T-cell (primary cell): ENCODE data around the gene UFSP2. TPM values are rescaled to one million over a fixed set of nuclear protein-coding genes. Genes with fewer than 3 reads are reported as not detected.

Experiments used
- ATAC-seq, 4 experiments: fragments of 200-7000 bp in 3 of 4; fragments of 150-1000 bp in 1 of 4; cut with Tn5 transposase; replicated peaks in 1 of 4; 1 replicate in 3 of 4; 2 replicates in 1 of 4; pipeline ENCODE4 v1.10.0; 2021; ENCODE audit warnings: moderate library complexity in 3 of 4, mild to moderate bottlenecking in 2 of 4, moderate number of reproducible peaks in 1 of 4
- CTCF ChIA-PET, 2 donors: fragments of 300-600 bp; sonication (Branson Sonifier 250); formaldehyde crosslinking; loops; one replicate each; lab custom pipeline; 2022; ENCODE audit warnings: antibody characterized with exemption in 2 of 2; lab: Charles Lee
- POLR2A ChIA-PET, 2 donors: fragments of 300-600 bp; sonication (Branson Sonifier 250); formaldehyde crosslinking; loops; one replicate each; lab custom pipeline; 2022; ENCODE audit warnings: antibody characterized with exemption in 2 of 2; lab: Charles Lee
- DNase-seq, 35 experiments: peaks; one replicate each; pipeline versions ENCODE4 v3.0.0 to v3.0.0-alpha.2; 2013 to 2023
- H3K27ac ChIP-seq: one replicate; pipeline ENCODE4 v1.5.1; 2013; ENCODE audit warnings: low read length
- H3K27me3 ChIP-seq, 2 experiments: replicated peaks in 1 of 2; 1 replicate in 1 of 2; 2 replicates in 1 of 2; pipeline versions ENCODE4 v1.6.1 to v1.7.0; 2013; ENCODE audit warnings: low read length in 1 of 2, mixed read lengths in 1 of 2; ENCODE audit not compliant: control insufficient read depth in 2 of 2, insufficient read depth in 2 of 2; ENCODE audit errors: extremely low read depth in 1 of 2
- H3K36me3 ChIP-seq, 2 donors: 1 replicate in 1 of 2; 2 replicates in 1 of 2; pipeline versions ENCODE4 v1.6.1 to v1.7.0; 2013; ENCODE audit warnings: low read length in 1 of 2; ENCODE audit not compliant: control insufficient read depth in 2 of 2, insufficient read depth in 1 of 2; ENCODE audit errors: extremely low read depth in 1 of 2
- H3K4me1 ChIP-seq, 2 experiments: 1 replicate in 1 of 2; 2 replicates in 1 of 2; pipeline versions ENCODE4 v1.6.1 to v1.7.0; 2013; ENCODE audit warnings: low read length in 2 of 2, mixed read lengths in 1 of 2; ENCODE audit not compliant: insufficient read depth in 2 of 2, control insufficient read depth in 1 of 2; ENCODE audit errors: extremely low read depth in 1 of 2
- H3K4me3 ChIP-seq, 2 donors: 1 replicate in 1 of 2; 2 replicates in 1 of 2; pipeline versions ENCODE4 v1.5.1 to v1.7.0; 2013; ENCODE audit warnings: mild to moderate bottlenecking in 2 of 2, low read length in 1 of 2, moderate library complexity in 1 of 2; ENCODE audit not compliant: control insufficient read depth in 1 of 2; ENCODE audit errors: extremely low read depth in 1 of 2
- H3K9me3 ChIP-seq: 2 replicates; pipeline ENCODE4 v1.7.0; 2013
- H3K27ac Mint-ChIP-seq, 2 donors: one replicate each; pipeline ENCODE4 v1.8.0; 2020 to 2021; ENCODE audit warnings: mild to moderate bottlenecking in 2 of 2, mixed read lengths in 2 of 2
- H3K27me3 Mint-ChIP-seq, 2 donors: one replicate each; pipeline ENCODE4 v1.8.0; 2021 to 2022; ENCODE audit warnings: mixed read lengths in 2 of 2
- H3K36me3 Mint-ChIP-seq: one replicate; pipeline ENCODE4 v1.8.0; 2021; ENCODE audit warnings: mixed read lengths
- H3K4me1 Mint-ChIP-seq, 3 donors: one replicate each; pipeline ENCODE4 v1.8.0; 2020 to 2022; ENCODE audit warnings: mixed read lengths in 3 of 3, mild to moderate bottlenecking in 1 of 3
- H3K4me3 Mint-ChIP-seq, 3 donors: one replicate each; pipeline ENCODE4 v1.8.0; 2020 to 2022; ENCODE audit warnings: mild to moderate bottlenecking in 3 of 3, mixed read lengths in 3 of 3, moderate library complexity in 3 of 3
- H3K9me3 Mint-ChIP-seq, 3 donors: one replicate each; pipeline ENCODE4 v1.8.0; 2020 to 2022; ENCODE audit warnings: mixed read lengths in 3 of 3
- WGBS: methylation state at CpG from one replicate; pipeline ENCODE4 v1.1.5; 2013; ENCODE audit warnings: missing lambda C conversion rate; ENCODE audit not compliant: insufficient coverage; 5-methylcytosine and 5-hydroxymethylcytosine counted together
- total RNA-seq, 35 experiments: library from RNA in 6 of 35; stranded (reverse) in 6 of 35; fragments of 120-200 nt in 1 of 35; gene quantifications; one replicate each; pipeline versions ENCODE4 v1.2.1 to v1.2.4 and lab custom pipeline; 2013 to 2026

Gene UFSP2
- total RNA-seq, 5 donors from 2014 or later (not counting 1 experiment from before 2014, with no cell fraction given) = 13.9 to 30.1 (median 20.3) TPM

GRCh38 chr4:185464183-185464582 lies 38.4 kb upstream of the UFSP2 start:
- POLR2A ChIA-PET = no interaction called here
- WGBS = 42% methylated on average over 2 of the region's 6 CpGs
- Mint-ChIP-seq H3K9me3 (no peaks in the 10 kb centered on the region), H3K36me3 (no peaks in the 10 kb centered on the region), H3K27me3 (peaks cover 7 to 14% of the 10 kb centered on the region in 2 donors), H3K27ac (no peak overlapping the region), H3K4me3 (no peak overlapping the region), H3K4me1 (no peaks in the 10 kb centered on the region)
- Histone ChIP-seq H3K9me3 (no peaks in the 10 kb centered on the region), H3K27me3 (peaks cover 0 to 2% of the 10 kb centered on the region in 2 experiments), H3K4me1 (no peaks in the 10 kb centered on the region), H3K4me3 (no peak overlapping the region), H3K36me3 (no peaks in the 10 kb centered on the region), H3K27ac (no peak overlapping the region)
- ATAC-seq (no peak), DNase-seq (no peak)
- CTCF ChIA-PET = no interaction called here

DNA sequence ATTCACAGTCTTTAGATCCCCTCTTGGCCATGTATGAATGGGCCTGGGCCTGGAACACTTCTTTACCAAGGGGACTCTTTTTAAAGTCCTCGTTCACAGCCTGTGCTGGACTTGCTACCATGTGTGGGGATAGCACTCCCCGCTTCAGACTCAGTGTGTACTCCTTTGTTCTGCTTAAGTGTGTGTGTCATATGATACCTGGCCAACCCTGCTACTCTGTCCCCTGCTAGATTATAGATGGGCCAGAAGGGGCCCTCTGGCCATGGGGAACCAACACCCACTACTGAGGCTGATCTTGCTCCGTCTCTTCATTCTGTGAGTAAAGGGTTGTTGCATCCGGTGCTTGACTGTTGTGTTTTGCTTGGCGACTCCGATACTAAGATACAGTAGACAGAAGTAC lies 37.8 kb upstream of the UFSP2 start:
- H3K4me3 Mint-ChIP-seq = no peak overlapping the region
- peaks cover 7 to 19% of the 10 kb centered on the region in 2 donors for H3K27me3 Mint-ChIP-seq
- 97% methylated on average over 3 of the region's 6 CpGs for WGBS
- ATAC-seq (no peak), DNase-seq (no peak)
- Histone ChIP-seq H3K4me1 (no peaks in the 10 kb centered on the region), H3K9me3 (no peaks in the 10 kb centered on the region), H3K4me3 (no peak overlapping the region), H3K27ac (no peak overlapping the region), H3K36me3 (no peaks in the 10 kb centered on the region), H3K27me3 (peaks cover 0 to 2% of the 10 kb centered on the region in 2 experiments)
- no peak overlapping the region for H3K27ac Mint-ChIP-seq
- H3K36me3 Mint-ChIP-seq = no peaks in the 10 kb centered on the region
- no peaks in the 10 kb centered on the region for H3K9me3 Mint-ChIP-seq
- ChIA-PET POLR2A (no interaction called here), CTCF (no interaction called here)
- H3K4me1 Mint-ChIP-seq = no peaks in the 10 kb centered on the region

DNA sequence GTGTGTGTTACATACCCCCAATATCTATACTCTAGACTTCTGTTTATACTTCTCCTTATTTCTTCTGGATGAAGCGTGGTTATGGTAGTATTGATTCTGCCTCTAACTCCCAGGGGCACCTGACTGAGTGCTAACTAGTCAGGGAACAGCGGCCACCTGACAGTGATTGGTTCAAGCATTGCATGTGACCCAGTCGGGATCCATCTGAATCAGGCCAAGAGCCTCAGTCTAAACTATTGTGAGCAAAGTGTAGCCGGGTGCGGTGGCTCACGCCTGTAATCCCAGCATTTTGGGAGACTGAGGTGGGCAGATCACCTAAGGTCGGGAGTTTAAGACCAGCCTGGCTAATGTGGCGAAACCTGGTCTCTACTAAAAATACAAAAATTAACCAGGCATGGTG lies 35.8 kb upstream of the UFSP2 start:
- ChIA-PET CTCF (no interaction called here), POLR2A (no interaction called here)
- ATAC-seq (no peak), DNase-seq (no peak)
- Mint-ChIP-seq H3K4me3 (no peak overlapping the region), H3K27ac (no peak overlapping the region), H3K4me1 (no peaks in the 10 kb centered on the region), H3K9me3 (no peaks in the 10 kb centered on the region), H3K27me3 (peaks cover 12 to 21% of the 10 kb centered on the region in 2 donors), H3K36me3 (no peaks in the 10 kb centered on the region)
- Histone ChIP-seq H3K27ac (no peak overlapping the region), H3K4me1 (no peaks in the 10 kb centered on the region), H3K27me3 (peaks cover 0 to 2% of the 10 kb centered on the region in 2 experiments), H3K9me3 (no peaks in the 10 kb centered on the region), H3K36me3 (no peaks in the 10 kb centered on the region), H3K4me3 (no peak overlapping the region)
- 90% methylated on average over 5 of the region's 8 CpGs for WGBS

DNA sequence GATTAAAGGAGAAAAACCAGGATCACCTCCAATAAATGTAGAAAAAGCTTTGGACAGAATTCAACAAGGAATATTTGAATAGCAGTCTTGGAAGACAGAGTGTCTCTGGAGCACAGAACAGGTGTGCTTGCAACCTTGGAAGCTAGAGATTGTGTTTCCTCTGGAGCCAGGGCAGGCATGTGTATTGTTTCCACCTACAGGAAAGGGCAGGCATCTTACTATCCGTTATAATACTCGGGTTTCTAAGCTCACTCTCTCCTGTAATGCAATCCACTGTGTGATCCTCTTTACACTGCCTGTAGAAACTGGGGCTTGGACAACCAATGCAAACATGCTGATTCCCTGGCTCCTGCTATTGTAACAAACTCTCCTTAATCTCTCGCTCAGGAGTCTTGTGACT lies 31.4 kb upstream of the UFSP2 start:
- Mint-ChIP-seq H3K27me3 (peaks cover 19 to 25% of the 10 kb centered on the region in 2 donors), H3K4me1 (no peaks in the 10 kb centered on the region), H3K9me3 (no peaks in the 10 kb centered on the region), H3K27ac (no peak overlapping the region), H3K4me3 (no peak overlapping the region), H3K36me3 (no peaks in the 10 kb centered on the region)
- 43% methylated on average over 2 of the region's 3 CpGs for WGBS
- no peaks in the 10 kb centered on the region for H3K9me3 ChIP-seq
- ATAC-seq (no peak), DNase-seq (no peak)
- H3K36me3 ChIP-seq = no peaks in the 10 kb centered on the region
- no peaks in the 10 kb centered on the region for H3K4me1 ChIP-seq
- no peak overlapping the region for H3K27ac ChIP-seq
- POLR2A ChIA-PET = no interaction called here
- CTCF ChIA-PET = no interaction called here
- H3K4me3 ChIP-seq = no peak overlapping the region
- peaks cover 0 to 7% of the 10 kb centered on the region in 2 experiments for H3K27me3 ChIP-seq

- Mint-ChIP-seq H3K27ac (no peak overlapping the region), H3K4me1 (no peaks in the 10 kb centered on the region), H3K9me3 (no peaks in the 10 kb centered on the region), H3K36me3 (no peaks in the 10 kb centered on the region), H3K4me3 (no peak overlapping the region), H3K27me3 (peaks cover 21 to 22% of the 10 kb centered on the region in 2 donors)
- no CpG with 5 or more reads among the region's 2 CpGs for WGBS
- ChIA-PET POLR2A (interaction anchor here (0.6 kb wide), 3 partner anchors 19 to 278 kb away, joined by 3 to 10 read pairs (median 4); no protein-coding TSS in a partner anchor), CTCF (no interaction called here)
- Histone ChIP-seq H3K27me3 (peaks cover 0 to 7% of the 10 kb centered on the region in 2 experiments), H3K4me3 (no peak overlapping the region), H3K9me3 (no peaks in the 10 kb centered on the region), H3K27ac (no peak overlapping the region), H3K4me1 (no peaks in the 10 kb centered on the region), H3K36me3 (no peaks in the 10 kb centered on the region)
- no peak for DNase-seq
- no peak for ATAC-seq
These were observed 30.4 kb upstream of the UFSP2 start for GRCh38 chr4:185456131-185456530.

- H3K4me3 Mint-ChIP-seq = no peak overlapping the region
- H3K27ac ChIP-seq = no peak overlapping the region
- ATAC-seq = no peak
These were observed 19.4 kb upstream of the UFSP2 start for GRCh38 chr4:185445209-185445608.

DNA sequence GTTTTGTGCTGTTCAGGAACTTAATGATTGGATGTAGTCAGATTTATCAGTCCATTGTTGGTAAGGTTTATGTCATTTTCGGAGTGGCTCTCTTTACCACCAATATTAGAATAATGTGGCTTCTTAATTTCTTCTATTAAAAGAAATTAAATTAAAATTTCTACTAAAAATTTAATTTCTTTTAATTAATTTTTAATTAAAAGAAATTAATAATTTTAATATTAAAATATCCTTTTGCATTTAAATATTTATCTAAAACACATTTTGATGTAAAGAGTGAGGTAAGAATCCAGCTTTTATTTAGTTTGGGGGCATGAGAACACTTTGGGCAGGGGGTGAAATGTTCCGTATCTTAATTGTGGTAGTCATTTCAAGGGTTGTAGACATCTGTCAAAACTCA lies 15.7 kb upstream of the UFSP2 start:
- ChIA-PET CTCF (interaction anchor here in 1 of 2 donors (0.6 kb wide), 1 partner anchor 65 kb away, joined by 5 read pairs; no protein-coding TSS in a partner anchor), POLR2A (no interaction called here)
- H3K4me3 Mint-ChIP-seq = no peak overlapping the region
- H3K27me3 ChIP-seq = no peaks in the 10 kb centered on the region
- no peak overlapping the region for H3K27ac ChIP-seq
- ATAC-seq (no peak), DNase-seq (no peak)
- H3K4me3 ChIP-seq = no peak overlapping the region
- H3K9me3 Mint-ChIP-seq = no peaks in the 10 kb centered on the region
- no CpG with 5 or more reads among the region's 2 CpGs for WGBS
- H3K4me1 Mint-ChIP-seq = no peaks in the 10 kb centered on the region
- no peaks in the 10 kb centered on the region for H3K36me3 ChIP-seq
- H3K36me3 Mint-ChIP-seq = no peaks in the 10 kb centered on the region
- no peaks in the 10 kb centered on the region for H3K9me3 ChIP-seq
- no peak overlapping the region for H3K27ac Mint-ChIP-seq
- no peaks in the 10 kb centered on the region for H3K4me1 ChIP-seq
- no peaks in the 10 kb centered on the region for H3K27me3 Mint-ChIP-seq

More at GRCh38 chr4:185445209-185445608, 19.4 kb upstream of the UFSP2 start:
- Histone ChIP-seq H3K4me3 (no peak overlapping the region), H3K36me3 (no peaks in the 10 kb centered on the region), H3K4me1 (no peaks in the 10 kb centered on the region), H3K9me3 (no peaks in the 10 kb centered on the region), H3K27me3 (peaks cover 0 to under 1% of the 10 kb centered on the region in 2 experiments)
- Mint-ChIP-seq H3K9me3 (no peaks in the 10 kb centered on the region), H3K27me3 (peaks cover 0 to 4% of the 10 kb centered on the region in 2 donors), H3K36me3 (no peaks in the 10 kb centered on the region), H3K4me1 (no peaks in the 10 kb centered on the region), H3K27ac (no peak overlapping the region)
- DNase-seq = no peak
- CTCF ChIA-PET = interaction anchor here in 1 of 2 donors (0.6 to 0.7 kb wide), 2 partner anchors 50 to 153 kb away, joined by 3 to 4 read pairs; no protein-coding TSS in a partner anchor
- no CpG with 5 or more reads among the region's 2 CpGs for WGBS
- POLR2A ChIA-PET = no interaction called here
